Endothelial cell of umbilical vein (primary cell): ENCODE measurements around the gene MIB2. TPM values are rescaled to one million over a fixed set of nuclear protein-coding genes. Genes with fewer than 3 reads are reported as not detected.

ENCODE experiments used
- BruUV-seq: library from RNA; stranded (reverse); fragments of 400-500 nt; replicated peaks from 2 replicates; lab custom pipeline; 2021; lab: Mats Ljungman, UMichigan
- CTCF ChIA-PET: fragments of 300-600, 350-600 bp; sonication (Branson Sonifier 250); formaldehyde crosslinking; loops from one replicate; lab custom pipeline; 2021; ENCODE audit warnings: antibody characterized with exemption, inconsistent platforms; lab: Charles Lee
- POLR2A ChIA-PET: fragments of 300-600, 350-600 bp; sonication (Branson Sonifier 250); formaldehyde crosslinking; loops from one replicate; lab custom pipeline; 2021; ENCODE audit warnings: antibody characterized with exemption, inconsistent platforms; lab: Charles Lee
- DNase-seq: peaks from one replicate; pipeline ENCODE4 v3.0.0-alpha.2; 2011; ENCODE audit warnings: low read depth, low spot score
- FAIRE-seq: peaks from 2 replicates; lab custom pipeline; 2011; peaks lifted over from hg19 to GRCh38; lab: Jason Lieb, UNC
- H2AFZ ChIP-seq: 2 replicates; pipeline ENCODE4 v1.6.0; 2012; ENCODE audit warnings: low read depth, low read length, control low read depth, inconsistent platforms
- H3K27ac ChIP-seq: 2 replicates; pipeline ENCODE4 v1.5.1; 2011; ENCODE audit warnings: low read depth, mild to moderate bottlenecking, control low read depth, low read length, moderate library complexity; ENCODE audit not compliant: insufficient read depth
- H3K27me3 ChIP-seq, 2 experiments: 2 replicates each; pipeline versions ENCODE4 v1.6.0 to v1.6.1; 2011; ENCODE audit warnings: low read length in 2 of 2, mixed read lengths in 1 of 2; ENCODE audit not compliant: control insufficient read depth in 2 of 2, insufficient read depth in 2 of 2
- H3K36me3 ChIP-seq, 2 experiments: 2 replicates in 1 of 2; 3 replicates in 1 of 2; pipeline ENCODE4 v1.5.1; 2011; ENCODE audit warnings: low read length in 2 of 2, mild to moderate bottlenecking in 1 of 2, moderate library complexity in 1 of 2; ENCODE audit not compliant: control insufficient read depth in 2 of 2, insufficient read depth in 2 of 2; ENCODE audit errors: extremely low read depth in 1 of 2
- H3K4me1 ChIP-seq: 3 replicates; pipeline ENCODE4 v1.5.1; 2011; ENCODE audit warnings: mild to moderate bottlenecking, low read length; ENCODE audit not compliant: control insufficient read depth, insufficient read depth; ENCODE audit errors: extremely low read depth
- H3K4me2 ChIP-seq: 2 replicates; pipeline ENCODE4 v1.6.1; 2011; ENCODE audit warnings: low read length, control low read depth, mixed read lengths; ENCODE audit not compliant: insufficient read depth
- H3K4me3 ChIP-seq, 3 experiments: fragments of 200-600 bp in 1 of 3; sonication (generic), shearing (Covaris generic) in 1 of 3; replicated peaks in 1 of 3; 2 replicates each; pipeline ENCODE4 v1.5.1; 2011 to 2016; ENCODE audit warnings: control low read depth in 3 of 3, low read length in 3 of 3, mild to moderate bottlenecking in 2 of 3, inconsistent platforms in 1 of 3, low read depth in 1 of 3, moderate library complexity in 1 of 3; ENCODE audit not compliant: insufficient read depth in 1 of 3
- H3K79me2 ChIP-seq: 2 replicates; pipeline ENCODE4 v1.6.0; 2012; ENCODE audit warnings: low read length, inconsistent platforms; ENCODE audit not compliant: control insufficient read depth, insufficient read depth
- H3K9ac ChIP-seq: replicated peaks from 2 replicates; pipeline ENCODE3; 2011; ENCODE audit warnings: low read length, control low read depth; ENCODE audit not compliant: insufficient read depth; ENCODE audit errors: extremely low read depth
- H3K9me1 ChIP-seq: replicated peaks from 3 replicates; pipeline ENCODE4 v1.6.0; 2011; ENCODE audit warnings: mild to moderate bottlenecking, low read length; ENCODE audit not compliant: control insufficient read depth, insufficient read depth; ENCODE audit errors: extremely low read depth
- H3K9me3 ChIP-seq: replicated peaks from 2 replicates; pipeline ENCODE4 v1.5.1; 2012; ENCODE audit warnings: low read length, inconsistent platforms; ENCODE audit not compliant: control insufficient read depth, insufficient read depth
- H4K20me1 ChIP-seq: replicated peaks from 2 replicates; pipeline ENCODE3; 2011; ENCODE audit warnings: mild to moderate bottlenecking, low read length; ENCODE audit not compliant: control insufficient read depth, insufficient read depth; ENCODE audit errors: extremely low read depth
- EZH2 ChIP-seq: IDR thresholded peaks from 2 replicates; pipeline ENCODE4 v1.6.1; 2012; ENCODE audit warnings: borderline replicate concordance, low read depth, mild to moderate bottlenecking, moderate library complexity, low read length, inconsistent platforms; ENCODE audit not compliant: severe bottlenecking
- FOS ChIP-seq: IDR thresholded peaks from 2 replicates; pipeline ENCODE4 v1.6.1; 2011; ENCODE audit warnings: mild to moderate bottlenecking, low read length, moderate library complexity, borderline replicate concordance; ENCODE audit not compliant: insufficient read depth
- GATA2 ChIP-seq: IDR thresholded peaks from 2 replicates; pipeline ENCODE4 v1.7.0; 2011; ENCODE audit warnings: low read depth, mild to moderate bottlenecking, moderate library complexity, mixed read lengths, low read length; ENCODE audit not compliant: insufficient read length, insufficient read depth
- JUN ChIP-seq: IDR thresholded peaks from 2 replicates; pipeline ENCODE4 v1.6.1; 2011; ENCODE audit warnings: borderline replicate concordance, low read depth; ENCODE audit not compliant: insufficient read length, insufficient read depth
- MAX ChIP-seq: IDR thresholded peaks from 2 replicates; pipeline ENCODE4 v1.6.1; 2011; ENCODE audit not compliant: insufficient read depth, insufficient read length
- MYC ChIP-seq: IDR thresholded peaks from one replicate; pipeline ENCODE4 v1.6.1; 2011; ENCODE audit warnings: mild to moderate bottlenecking, low read depth, low read length
- POLR2A ChIP-seq: IDR thresholded peaks from 2 replicates; pipeline ENCODE4 v1.6.1; 2012; ENCODE audit warnings: low read depth, mild to moderate bottlenecking, control low read depth, low read length
- POLR2AphosphoS5 ChIP-seq: IDR thresholded peaks from 2 replicates; pipeline ENCODE4 v1.6.1; 2012; ENCODE audit warnings: low read depth, mild to moderate bottlenecking, control low read depth, low read length, moderate library complexity; ENCODE audit not compliant: insufficient read depth
- dilution Hi-C: fragments of 300-500 bp; cut with MboI; formaldehyde crosslinking; loops from one replicate; pipeline ENCODE4 v1.15.0; 2019; ENCODE audit warnings: low sequenced_read_pairs; ENCODE audit not compliant: extremely low pct_ligation_motif_present
- intact Hi-C: fragments of 100-400 bp; cut with micrococcal nuclease; formaldehyde crosslinking; loops from one replicate; pipeline ENCODE4 v1.10.0; 2022
- polyA plus RNA-seq, 4 experiments: library from polyadenylated mRNA; depleted of rRNA in 3 of 4; stranded (reverse) in 3 of 4; unstranded in 1 of 4; fragments of >200 nt; gene quantifications; 2 replicates each; pipeline versions ENCODE4 v1.2.1 to v1.2.3, GENCODE V29; 2011 to 2012; ENCODE audit warnings: missing spikeins in 1 of 4
- total RNA-seq: library from RNA; stranded (reverse); gene quantifications from 2 replicates; pipeline ENCODE4 v1.2.3, GENCODE V29; 2021
- TF ChIP-seq, protein P1 (sequence below), 2 donors: IDR thresholded peaks; 1 replicate in 1 of 2; 2 replicates in 1 of 2; pipeline ENCODE4 v1.5.1; 2011; ENCODE audit warnings: low read length in 2 of 2, mild to moderate bottlenecking in 2 of 2, moderate library complexity in 2 of 2, control low read depth in 1 of 2, inconsistent platforms in 1 of 2, low read depth in 1 of 2; ENCODE audit not compliant: insufficient read depth in 1 of 2; ENCODE audit errors: extremely low read depth in 1 of 2

MIB2 gene
- total and polyA plus RNA-seq, 2 donors (not counting 3 experiments of a cell fraction or from before 2014, with no cell fraction given), result 25.9 to 45.0 TPM

DNA sequence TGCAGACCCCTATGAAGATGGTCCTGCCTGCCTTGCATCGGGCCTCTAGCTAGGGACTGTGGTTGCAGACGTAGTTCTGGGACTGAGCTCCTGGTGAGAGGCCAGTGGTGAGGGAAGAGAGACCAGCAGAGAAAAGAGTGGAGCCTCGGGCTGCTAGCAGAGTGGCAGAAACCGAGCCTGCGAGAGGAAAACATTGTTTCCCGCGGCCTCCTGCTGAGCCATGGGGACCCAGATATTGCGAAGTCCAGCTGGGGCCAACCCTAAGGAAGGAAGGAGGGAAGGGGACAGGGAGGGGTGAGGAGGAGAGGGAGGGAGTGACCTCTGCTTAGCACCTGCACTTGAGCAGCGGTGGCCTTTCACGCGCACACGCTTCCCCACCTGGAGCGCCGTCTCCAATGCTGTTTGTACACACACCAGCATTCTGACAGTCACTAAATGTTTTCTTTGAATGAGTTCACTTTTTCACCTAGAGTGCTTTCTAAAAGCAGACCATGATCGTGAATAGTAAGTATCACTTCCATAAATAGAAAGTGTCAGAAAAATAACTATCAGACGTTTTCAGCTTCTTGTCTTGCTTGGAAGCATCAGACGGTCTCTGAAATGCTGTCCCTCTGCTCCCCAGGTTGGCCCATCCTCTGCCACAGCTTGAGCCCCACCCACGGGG lies 12.9 kb upstream of the MIB2 start:
- H3K9me3 ChIP-seq, result no peaks in the 10 kb centered on the region
- DNase-seq (no peak), FAIRE-seq (no peak)
- H3K9ac ChIP-seq, result no peak overlapping the region
- no peaks in the 10 kb centered on the region for H4K20me1 ChIP-seq
- H3K9me1 ChIP-seq, result no peaks in the 10 kb centered on the region
- H3K4me3 ChIP-seq, result no peak overlapping the region
- H3K4me1 ChIP-seq, result no peaks in the 10 kb centered on the region
- no peak overlapping the region for H3K27ac ChIP-seq
- no peaks in the 10 kb centered on the region for H3K79me2 ChIP-seq
- H2AFZ ChIP-seq, result no peak overlapping the region
- TF ChIP-seq, protein P1, sequence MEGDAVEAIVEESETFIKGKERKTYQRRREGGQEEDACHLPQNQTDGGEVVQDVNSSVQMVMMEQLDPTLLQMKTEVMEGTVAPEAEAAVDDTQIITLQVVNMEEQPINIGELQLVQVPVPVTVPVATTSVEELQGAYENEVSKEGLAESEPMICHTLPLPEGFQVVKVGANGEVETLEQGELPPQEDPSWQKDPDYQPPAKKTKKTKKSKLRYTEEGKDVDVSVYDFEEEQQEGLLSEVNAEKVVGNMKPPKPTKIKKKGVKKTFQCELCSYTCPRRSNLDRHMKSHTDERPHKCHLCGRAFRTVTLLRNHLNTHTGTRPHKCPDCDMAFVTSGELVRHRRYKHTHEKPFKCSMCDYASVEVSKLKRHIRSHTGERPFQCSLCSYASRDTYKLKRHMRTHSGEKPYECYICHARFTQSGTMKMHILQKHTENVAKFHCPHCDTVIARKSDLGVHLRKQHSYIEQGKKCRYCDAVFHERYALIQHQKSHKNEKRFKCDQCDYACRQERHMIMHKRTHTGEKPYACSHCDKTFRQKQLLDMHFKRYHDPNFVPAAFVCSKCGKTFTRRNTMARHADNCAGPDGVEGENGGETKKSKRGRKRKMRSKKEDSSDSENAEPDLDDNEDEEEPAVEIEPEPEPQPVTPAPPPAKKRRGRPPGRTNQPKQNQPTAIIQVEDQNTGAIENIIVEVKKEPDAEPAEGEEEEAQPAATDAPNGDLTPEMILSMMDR (IDR thresholded peaks at IDR 0.05; ENCODE audit: extremely low read depth in 1 of 2, insufficient read depth in 1 of 2, low read depth in 1 of 2, low read length in 2 of 2), result no peak
- TF ChIP-seq POLR2AphosphoS5 (no peak), MYC (no peak)
- dilution Hi-C loops (no loop called here), intact Hi-C loops (no loop called here)
- ChIA-PET CTCF (interaction anchor here (1.2 to 2.0 kb wide), 2 partner anchors 12 to 53 kb away, joined by 3 to 6 read pairs; partner anchors contain the start of gene MIB2), POLR2A (interaction anchor here (0.6 kb wide), 1 partner anchor 464 kb away, joined by 5 read pairs; no protein-coding TSS in a partner anchor)
- peaks cover 7 to 20% of the 10 kb centered on the region in 2 experiments for H3K27me3 ChIP-seq
- H3K36me3 ChIP-seq, result no peaks in the 10 kb centered on the region
- no TSS peak for BruUV-seq
- no peak overlapping the region for H3K4me2 ChIP-seq

- BruUV-seq, result no TSS peak
- H3K9me1 ChIP-seq, result no peaks in the 10 kb centered on the region
- H4K20me1 ChIP-seq, result no peaks in the 10 kb centered on the region
- H3K9me3 ChIP-seq, result no peaks in the 10 kb centered on the region
- no peak overlapping the region for H3K4me3 ChIP-seq
- CTCF ChIA-PET, result interaction anchor here (1.2 to 2.0 kb wide), 4 partner anchors 12 to 54 kb away, joined by 3 to 6 read pairs (median 4); partner anchors contain the start of gene MIB2
- TF ChIP-seq FOS (no peak), POLR2A (no peak), POLR2AphosphoS5 (no peak), EZH2 (no peak), GATA2 (no peak), MYC (no peak), JUN (no peak), MAX (no peak)
- TF ChIP-seq, protein P1 (IDR thresholded peaks at IDR 0.05; ENCODE audit: extremely low read depth in 1 of 2, insufficient read depth in 1 of 2, low read depth in 1 of 2, low read length in 2 of 2), result no peak
- no peaks in the 10 kb centered on the region for H3K4me1 ChIP-seq
- no peaks in the 10 kb centered on the region for H3K79me2 ChIP-seq
- no peak overlapping the region for H3K27ac ChIP-seq
- H3K27me3 ChIP-seq, result peaks cover 7 to 17% of the 10 kb centered on the region in 2 experiments
- no peak overlapping the region for H3K9ac ChIP-seq
- H3K36me3 ChIP-seq, result no peaks in the 10 kb centered on the region
- no peak overlapping the region for H3K4me2 ChIP-seq
- intact Hi-C loops (no loop called here), dilution Hi-C loops (no loop called here)
- DNase-seq (no peak), FAIRE-seq (no peak)
- H2AFZ ChIP-seq, result no peak overlapping the region
- POLR2A ChIA-PET, result no interaction called here
These were observed 12.3 kb upstream of the MIB2 start for GRCh38 chr1:1602968-1603506.
